Osteoblast (primary cell): ENCODE measurements around the gene SLC23A2. TPM values are rescaled to one million over a fixed set of nuclear protein-coding genes. Genes with fewer than 3 reads are reported as not detected.
"Not testable (repeated sequence)": the region's sequence is repeated elsewhere in the genome, so short reads cannot be mapped to it uniquely, and the experiment has no call there.

Experiments used
- DNase-seq: peaks from one replicate; pipeline ENCODE4 v3.0.0; 2011; ENCODE audit warnings: low spot score, mixed read lengths; ENCODE audit not compliant: insufficient read length; ENCODE audit errors: missing footprints
- H2AFZ ChIP-seq: 2 replicates; pipeline ENCODE4 v1.6.0; 2011; ENCODE audit warnings: mild to moderate bottlenecking, low read length
- H3K27ac ChIP-seq: 2 replicates; pipeline ENCODE4 v1.5.1; 2011; ENCODE audit warnings: mild to moderate bottlenecking, low read depth, low read length, moderate library complexity
- H3K27me3 ChIP-seq: 2 replicates; pipeline ENCODE4 v1.6.0; 2012; ENCODE audit warnings: mild to moderate bottlenecking, control low read depth, inconsistent platforms, low read length, moderate library complexity; ENCODE audit not compliant: insufficient read depth
- H3K36me3 ChIP-seq: 2 replicates; pipeline ENCODE4 v1.5.1; 2011; ENCODE audit warnings: mild to moderate bottlenecking, low read length, control low read depth, moderate library complexity; ENCODE audit not compliant: insufficient read depth
- H3K4me1 ChIP-seq: 2 replicates; pipeline ENCODE4 v1.5.1; 2011; ENCODE audit warnings: mild to moderate bottlenecking, low read length, control low read depth, moderate library complexity; ENCODE audit not compliant: insufficient read depth
- H3K4me2 ChIP-seq: 2 replicates; pipeline ENCODE4 v1.6.0; 2011; ENCODE audit warnings: mild to moderate bottlenecking, low read length; ENCODE audit not compliant: insufficient read depth
- H3K4me3 ChIP-seq: fragments of 200-600 bp; sonication (generic); 3 replicates; pipeline ENCODE4 v1.5.1; 2012; ENCODE audit warnings: mild to moderate bottlenecking, low read length, inconsistent platforms; ENCODE audit not compliant: insufficient read depth
- H3K79me2 ChIP-seq: 2 replicates; pipeline ENCODE4 v1.6.0; 2012; ENCODE audit warnings: mild to moderate bottlenecking, low read length, control low read depth, inconsistent platforms; ENCODE audit not compliant: insufficient read depth
- H3K9me3 ChIP-seq: 2 replicates; pipeline ENCODE4 v1.5.1; 2011; ENCODE audit warnings: low read depth, low read length, control low read depth
- H4K20me1 ChIP-seq: 2 replicates; pipeline ENCODE4 v1.6.0; 2012; ENCODE audit warnings: mild to moderate bottlenecking, low read length, control low read depth; ENCODE audit not compliant: insufficient read depth
- total RNA-seq: library from RNA; depleted of rRNA; stranded (reverse); fragments of >200 nt; gene quantifications from 2 replicates; pipeline ENCODE4 v1.2.3, GENCODE V29; 2012
- TF ChIP-seq, protein P1 (sequence below): IDR thresholded peaks from 2 replicates; pipeline ENCODE4 v1.5.1; 2011; ENCODE audit warnings: mild to moderate bottlenecking, low read depth, low read length, moderate library complexity; ENCODE audit errors: extremely low read depth

Gene SLC23A2
- total RNA-seq, 1 donor, result 20.6 TPM

DNA sequence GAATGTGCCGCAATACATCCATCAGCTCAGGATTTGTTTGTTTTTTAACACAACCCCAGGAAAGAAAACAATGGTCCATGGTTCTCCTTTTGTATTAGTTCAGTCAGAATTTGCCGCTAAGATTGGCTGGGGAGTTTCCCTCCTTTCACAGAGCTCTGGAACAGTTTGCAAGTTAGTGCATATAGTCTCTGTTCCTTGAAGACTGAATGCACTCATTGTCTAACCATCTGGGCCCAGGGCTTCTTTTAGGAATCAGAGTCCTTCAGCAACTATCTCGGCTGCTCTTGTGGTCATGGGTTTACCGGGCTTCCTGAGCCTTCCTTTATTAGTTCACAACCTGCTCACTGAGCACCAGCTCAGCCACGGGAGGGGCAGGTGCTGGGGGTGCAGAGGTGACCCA lies 121.3 kb downstream of the SLC23A2 start:
- Histone ChIP-seq H3K79me2 (no peaks in the 10 kb centered on the region), H2AFZ (no peak overlapping the region), H3K4me3 (no peak overlapping the region)

GRCh38 chr20:4878099-4878498 lies 123.2 kb downstream of the SLC23A2 start:
- H3K27me3 ChIP-seq, H3K79me2 ChIP-seq, DNase-seq, H3K9me3 ChIP-seq, H3K4me1 ChIP-seq, H3K4me3 ChIP-seq, H4K20me1 ChIP-seq, H2AFZ ChIP-seq, H3K4me2 ChIP-seq, H3K27ac ChIP-seq: not testable (repeated sequence)
- H3K36me3 ChIP-seq, result peaks cover 23% of the 10 kb centered on the region

More for the DNA sequence above, 121.3 kb downstream of the SLC23A2 start:
- no peak for DNase-seq
- Histone ChIP-seq H3K27ac (no peak overlapping the region), H3K4me2 (no peak overlapping the region), H3K4me1 (no peaks in the 10 kb centered on the region), H3K27me3 (no peaks in the 10 kb centered on the region), H4K20me1 (no peaks in the 10 kb centered on the region), H3K36me3 (peaks cover 17% of the 10 kb centered on the region), H3K9me3 (no peaks in the 10 kb centered on the region)
- TF ChIP-seq, protein P1, sequence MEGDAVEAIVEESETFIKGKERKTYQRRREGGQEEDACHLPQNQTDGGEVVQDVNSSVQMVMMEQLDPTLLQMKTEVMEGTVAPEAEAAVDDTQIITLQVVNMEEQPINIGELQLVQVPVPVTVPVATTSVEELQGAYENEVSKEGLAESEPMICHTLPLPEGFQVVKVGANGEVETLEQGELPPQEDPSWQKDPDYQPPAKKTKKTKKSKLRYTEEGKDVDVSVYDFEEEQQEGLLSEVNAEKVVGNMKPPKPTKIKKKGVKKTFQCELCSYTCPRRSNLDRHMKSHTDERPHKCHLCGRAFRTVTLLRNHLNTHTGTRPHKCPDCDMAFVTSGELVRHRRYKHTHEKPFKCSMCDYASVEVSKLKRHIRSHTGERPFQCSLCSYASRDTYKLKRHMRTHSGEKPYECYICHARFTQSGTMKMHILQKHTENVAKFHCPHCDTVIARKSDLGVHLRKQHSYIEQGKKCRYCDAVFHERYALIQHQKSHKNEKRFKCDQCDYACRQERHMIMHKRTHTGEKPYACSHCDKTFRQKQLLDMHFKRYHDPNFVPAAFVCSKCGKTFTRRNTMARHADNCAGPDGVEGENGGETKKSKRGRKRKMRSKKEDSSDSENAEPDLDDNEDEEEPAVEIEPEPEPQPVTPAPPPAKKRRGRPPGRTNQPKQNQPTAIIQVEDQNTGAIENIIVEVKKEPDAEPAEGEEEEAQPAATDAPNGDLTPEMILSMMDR, result no peak

DNA sequence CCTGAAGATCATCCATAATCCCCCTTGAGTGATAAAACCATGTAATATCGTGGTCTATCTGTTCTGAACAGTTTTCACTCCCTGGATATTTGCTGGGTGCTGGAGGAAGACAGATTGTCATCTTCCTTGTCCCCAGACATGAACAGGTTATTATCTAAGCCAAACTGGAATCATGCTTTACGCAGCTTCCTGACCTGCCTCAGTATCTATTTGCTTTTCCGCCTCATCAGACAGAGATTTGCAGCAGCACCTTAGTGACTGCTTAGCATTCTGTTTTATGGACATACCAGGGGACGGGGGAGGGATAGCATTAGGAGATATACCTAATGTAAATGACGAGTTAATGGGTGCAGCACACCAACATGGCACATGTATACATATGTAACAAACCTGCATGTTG lies 124.6 kb downstream of the SLC23A2 start:
- H3K4me1 ChIP-seq, result no peaks in the 10 kb centered on the region
- DNase-seq, result no peak
- no peak overlapping the region for H3K4me2 ChIP-seq
- H3K36me3 ChIP-seq, result peaks cover 15% of the 10 kb centered on the region
- H2AFZ ChIP-seq, result no peak overlapping the region
- no peaks in the 10 kb centered on the region for H3K9me3 ChIP-seq
- H3K27ac ChIP-seq, result no peak overlapping the region
- H3K27me3 ChIP-seq, result no peaks in the 10 kb centered on the region
- no peak overlapping the region for H3K4me3 ChIP-seq
- TF ChIP-seq, protein P1, result no peak
- H3K79me2 ChIP-seq, result no peaks in the 10 kb centered on the region
- H4K20me1 ChIP-seq, result no peaks in the 10 kb centered on the region

- H2AFZ ChIP-seq, result no peak overlapping the region
- H3K9me3 ChIP-seq, result no peaks in the 10 kb centered on the region
- no peak overlapping the region for H3K27ac ChIP-seq
- no peaks in the 10 kb centered on the region for H4K20me1 ChIP-seq
- no peak overlapping the region for H3K4me2 ChIP-seq
- no peaks in the 10 kb centered on the region for H3K27me3 ChIP-seq
- no peak for DNase-seq
- no peaks in the 10 kb centered on the region for H3K79me2 ChIP-seq
- H3K4me3 ChIP-seq, result no peak overlapping the region
- TF ChIP-seq, protein P1, result no peak
- H3K4me1 ChIP-seq, result no peaks in the 10 kb centered on the region
- peaks cover 15% of the 10 kb centered on the region for H3K36me3 ChIP-seq
Measured at GRCh38 chr20:4876301-4876700, 125.0 kb downstream of the SLC23A2 start.
